Measurements from ENCODE around the gene MAP3K5. TPM values are rescaled to one million over a fixed set of nuclear protein-coding genes. Genes with fewer than 3 reads are reported as not detected.
A peak's percentile ranks its signal among the peaks of the same experiment; 100 is the strongest.

Gene MAP3K5
- total RNA-seq, 1 donor from 2014 or later: 0.02 TPM

GRCh38 chr6:136553166-136553787, 239.0 kb downstream of the MAP3K5 start:
- peaks cover 27% of the 10 kb centered on the region for H3K27me3 Mint-ChIP-seq (ENCODE audit: insufficient read depth, low read depth)

GRCh38 chr6:136552054-136552453, 240.2 kb downstream of the MAP3K5 start:
- Histone ChIP-seq H4K20me1 (ENCODE audit: low read depth) (peaks cover 10% of the 10 kb centered on the region), H3K27ac (no peak overlapping the region), H3K27me3 (peaks cover 62% of the 10 kb centered on the region), H2AFZ (replicated peaks) (no peak overlapping the region), H3K9ac (no peak overlapping the region), H3F3A (ENCODE audit: low read depth) (peaks cover 11% of the 10 kb centered on the region), H3K79me2 (ENCODE audit: low read depth) (peaks cover 20% of the 10 kb centered on the region), H3K4me3 (no peak overlapping the region), H3K4me2 (no peak overlapping the region), H3K4me1 (peaks cover 13% of the 10 kb centered on the region), H3K36me3 (no peaks in the 10 kb centered on the region), H3K9me3 (ENCODE audit: low read depth) (no peaks in the 10 kb centered on the region)
- Mint-ChIP-seq H3K4me3 (peak overlapping the region; percentile 1), H3K36me3 (no peaks in the 10 kb centered on the region), H3K27ac (no peak overlapping the region), H3K9me3 (no peaks in the 10 kb centered on the region), H3K4me1 (peaks cover 18% of the 10 kb centered on the region), H3K27me3 (ENCODE audit: insufficient read depth, low read depth) (peaks cover 30% of the 10 kb centered on the region)
- TF ChIP-seq EZH2phosphoT487 (IDR thresholded peaks at IDR 0.05) (no peak), CTCF (IDR thresholded peaks at IDR 0.05) (no peak), EZH2 (IDR thresholded peaks at IDR 0.05) (no peak)
- no peak for DNase-seq (ENCODE audit: low spot score)

More at GRCh38 chr6:136553166-136553787, 239.0 kb downstream of the MAP3K5 start:
- no peak for DNase-seq (ENCODE audit: low spot score)
- Histone ChIP-seq H3K4me1 (peaks cover 13% of the 10 kb centered on the region), H3F3A (ENCODE audit: low read depth) (peaks cover 11% of the 10 kb centered on the region), H2AFZ (replicated peaks) (no peak overlapping the region), H3K36me3 (no peaks in the 10 kb centered on the region), H4K20me1 (ENCODE audit: low read depth) (peaks cover 6% of the 10 kb centered on the region), H3K9me3 (ENCODE audit: low read depth) (no peaks in the 10 kb centered on the region), H3K4me3 (no peak overlapping the region), H3K79me2 (ENCODE audit: low read depth) (peaks cover 10% of the 10 kb centered on the region), H3K4me2 (no peak overlapping the region), H3K27me3 (peaks cover 60% of the 10 kb centered on the region), H3K27ac (no peak overlapping the region), H3K9ac (no peak overlapping the region)
- Mint-ChIP-seq H3K4me1 (peaks cover 16% of the 10 kb centered on the region), H3K4me3 (peak overlapping the region; percentile 11), H3K36me3 (no peaks in the 10 kb centered on the region), H3K27ac (no peak overlapping the region), H3K9me3 (no peaks in the 10 kb centered on the region)
- TF ChIP-seq EZH2phosphoT487 (IDR thresholded peaks at IDR 0.05) (no peak), CTCF (IDR thresholded peaks at IDR 0.05) (no peak), EZH2 (IDR thresholded peaks at IDR 0.05) (no peak)

- H3K27ac Mint-ChIP-seq: no peak overlapping the region
- peak overlapping the region; percentile 81 for H3K4me3 Mint-ChIP-seq
- H3K4me2 ChIP-seq: peak overlapping the region; percentile 100
- peaks cover 30% of the 10 kb centered on the region for H3K27me3 Mint-ChIP-seq (ENCODE audit: insufficient read depth, low read depth)
- H3K79me2 ChIP-seq (ENCODE audit: low read depth): peaks cover 27% of the 10 kb centered on the region
- H3K27me3 ChIP-seq: peaks cover 62% of the 10 kb centered on the region
- H3K4me1 Mint-ChIP-seq: peaks cover 18% of the 10 kb centered on the region
- H3F3A ChIP-seq (ENCODE audit: low read depth): peaks cover 11% of the 10 kb centered on the region
- H3K36me3 Mint-ChIP-seq: no peaks in the 10 kb centered on the region
- peaks cover 13% of the 10 kb centered on the region for H3K4me1 ChIP-seq
- TF ChIP-seq EZH2phosphoT487 (IDR thresholded peaks at IDR 0.05) (no peak), EZH2 (IDR thresholded peaks at IDR 0.05) (no peak), CTCF (IDR thresholded peaks at IDR 0.05) (no peak)
- H3K27ac ChIP-seq: no peak overlapping the region
- peak overlapping the region; percentile 98 for H3K4me3 ChIP-seq
- no peaks in the 10 kb centered on the region for H3K36me3 ChIP-seq
- peaks cover 14% of the 10 kb centered on the region for H4K20me1 ChIP-seq (ENCODE audit: low read depth)
- H3K9me3 ChIP-seq (ENCODE audit: low read depth): no peaks in the 10 kb centered on the region
- no peak overlapping the region for H2AFZ ChIP-seq (replicated peaks)
- H3K9ac ChIP-seq: no peak overlapping the region
- DNase-seq (ENCODE audit: low spot score): peak; percentile 13
- no peaks in the 10 kb centered on the region for H3K9me3 Mint-ChIP-seq
Observed at GRCh38 chr6:136551103-136551502, 241.2 kb downstream of the MAP3K5 start.
